IPS-18a (cell line): Measurements from ENCODE around the gene MED14.

ENCODE experiments used
- H3K27ac ChIP-seq: one replicate; pipeline ENCODE4 v1.5.1; 2013; ENCODE audit warnings: low read length
- H3K27me3 ChIP-seq: one replicate; pipeline ENCODE4 v1.6.1; 2013; ENCODE audit warnings: mild to moderate bottlenecking, low read length; ENCODE audit not compliant: control insufficient read depth, insufficient read depth
- H3K36me3 ChIP-seq: one replicate; pipeline ENCODE4 v1.6.1; 2013; ENCODE audit warnings: low read depth, low read length; ENCODE audit not compliant: control insufficient read depth
- H3K4me1 ChIP-seq: one replicate; pipeline ENCODE4 v1.6.1; 2013; ENCODE audit warnings: low read depth, low read length; ENCODE audit not compliant: control insufficient read depth
- H3K4me3 ChIP-seq: one replicate; pipeline ENCODE4 v1.5.1; 2013; ENCODE audit warnings: low read length
- H3K9ac ChIP-seq: one replicate; pipeline ENCODE4 v1.6.1; 2013; ENCODE audit warnings: mild to moderate bottlenecking, low read length, moderate library complexity
- H3K9me3 ChIP-seq: one replicate; pipeline ENCODE4 v1.6.1; 2013; ENCODE audit warnings: low read depth, low read length; ENCODE audit not compliant: control insufficient read depth

MED14 gene

GRCh38 chrX:40623665-40624064, 111.7 kb downstream of the MED14 start:
- no peaks in the 10 kb centered on the region for H3K27me3 ChIP-seq
- H3K27ac ChIP-seq, result no peak overlapping the region
- H3K4me1 ChIP-seq, result no peaks in the 10 kb centered on the region
- H3K9me3 ChIP-seq, result no peaks in the 10 kb centered on the region
- H3K9ac ChIP-seq, result no peak overlapping the region
- no peak overlapping the region for H3K4me3 ChIP-seq
- no peaks in the 10 kb centered on the region for H3K36me3 ChIP-seq

- H3K27ac ChIP-seq, result no peak within 1 kb of the TSS
- no peaks in the 10 kb centered on the region for H3K4me1 ChIP-seq
- H3K27me3 ChIP-seq, result no peaks in the 10 kb centered on the region
- H3K4me3 ChIP-seq, result no peak within 1 kb of the TSS
- H3K36me3 ChIP-seq, result no peaks in the 10 kb centered on the region
- H3K9me3 ChIP-seq, result no peaks in the 10 kb centered on the region
- H3K9ac ChIP-seq, result no peak within 1 kb of the TSS
Observed at GRCh38 chrX:40623139-40623536, 112.2 kb downstream of the MED14 start, which contains the start of gene MPC1L. Gene MPC1L (plus strand): TSS chrX:40623428. CDS start chrX:40623566, 138 bp downstream.

GRCh38 chrX:40622479-40623138, 112.7 kb downstream of the MED14 start:
- H3K9me3 ChIP-seq, result no peaks in the 10 kb centered on the region
- H3K36me3 ChIP-seq, result no peaks in the 10 kb centered on the region
- no peak overlapping the region for H3K4me3 ChIP-seq
- no peak overlapping the region for H3K9ac ChIP-seq
- H3K4me1 ChIP-seq, result no peaks in the 10 kb centered on the region
- no peak overlapping the region for H3K27ac ChIP-seq
- no peaks in the 10 kb centered on the region for H3K27me3 ChIP-seq

GRCh38 chrX:40617566-40617965, 117.8 kb downstream of the MED14 start:
- Histone ChIP-seq H3K36me3 (no peaks in the 10 kb centered on the region), H3K4me1 (no peaks in the 10 kb centered on the region), H3K27ac (no peak overlapping the region), H3K27me3 (no peaks in the 10 kb centered on the region), H3K9me3 (no peaks in the 10 kb centered on the region), H3K9ac (no peak overlapping the region), H3K4me3 (no peak overlapping the region)

GRCh38 chrX:40615976-40616375, 119.4 kb downstream of the MED14 start:
- no peak overlapping the region for H3K9ac ChIP-seq
- H3K27ac ChIP-seq, result no peak overlapping the region
- no peaks in the 10 kb centered on the region for H3K36me3 ChIP-seq
- H3K4me3 ChIP-seq, result no peak overlapping the region
- H3K4me1 ChIP-seq, result no peaks in the 10 kb centered on the region
- no peaks in the 10 kb centered on the region for H3K27me3 ChIP-seq
- H3K9me3 ChIP-seq, result no peaks in the 10 kb centered on the region

- H3K27ac ChIP-seq, result no peak overlapping the region
- no peak overlapping the region for H3K4me3 ChIP-seq
- no peaks in the 10 kb centered on the region for H3K4me1 ChIP-seq
- H3K9me3 ChIP-seq, result no peaks in the 10 kb centered on the region
- no peaks in the 10 kb centered on the region for H3K27me3 ChIP-seq
- no peaks in the 10 kb centered on the region for H3K36me3 ChIP-seq
- no peak overlapping the region for H3K9ac ChIP-seq
Observed at GRCh38 chrX:40612511-40612910, 122.8 kb downstream of the MED14 start.

GRCh38 chrX:40607381-40607780, 128.0 kb downstream of the MED14 start:
- H3K9me3 ChIP-seq, result no peaks in the 10 kb centered on the region
- H3K27ac ChIP-seq, result no peak overlapping the region
- no peak overlapping the region for H3K9ac ChIP-seq
- H3K36me3 ChIP-seq, result no peaks in the 10 kb centered on the region
- H3K4me3 ChIP-seq, result no peak overlapping the region
- no peaks in the 10 kb centered on the region for H3K27me3 ChIP-seq
- H3K4me1 ChIP-seq, result no peaks in the 10 kb centered on the region

GRCh38 chrX:40603446-40603845, 131.9 kb downstream of the MED14 start:
- Histone ChIP-seq H3K4me3 (no peak overlapping the region), H3K27me3 (no peaks in the 10 kb centered on the region), H3K4me1 (no peaks in the 10 kb centered on the region), H3K9ac (no peak overlapping the region), H3K27ac (no peak overlapping the region), H3K36me3 (peaks cover 13% of the 10 kb centered on the region), H3K9me3 (no peaks in the 10 kb centered on the region)
